H1 (cell line): ENCODE measurements around the gene XIAP. TPM values are rescaled to one million over a fixed set of nuclear protein-coding genes. Genes with fewer than 3 reads are reported as not detected.

Source experiments
- CTCF ChIA-PET: fragments of 300-600 bp; sonication (Branson Sonifier 250); formaldehyde crosslinking; loops from one replicate; lab custom pipeline; 2021; ENCODE audit not compliant: partially characterized antibody; lab: Charles Lee
- POLR2A ChIA-PET: fragments of 300-600 bp; sonication (Branson Sonifier 250); formaldehyde crosslinking; loops from one replicate; lab custom pipeline; 2021; ENCODE audit warnings: inconsistent platforms; ENCODE audit not compliant: partially characterized antibody; lab: Charles Lee
- DNase-seq, 2 experiments: peaks; one replicate each; pipeline versions ENCODE4 v3.0.0 to v3.0.0-alpha.2; 2010 to 2022; ENCODE audit warnings: low spot score in 2 of 2, low read depth in 1 of 2, mixed read lengths in 1 of 2
- FAIRE-seq: peaks from 2 replicates; lab custom pipeline; 2011; peaks lifted over from hg19 to GRCh38; lab: Jason Lieb, UNC
- H2AFZ ChIP-seq: 2 replicates; pipeline ENCODE4 v1.8.1; 2012; ENCODE audit warnings: low read length, inconsistent platforms
- H2AK5ac ChIP-seq: 2 replicates; pipeline ENCODE4 v1.6.1; 2013; ENCODE audit warnings: low read depth, low read length
- H2BK120ac ChIP-seq: replicated peaks from 2 replicates; pipeline ENCODE3; 2013; ENCODE audit warnings: low read depth, low read length, inconsistent platforms
- H2BK12ac ChIP-seq: 2 replicates; pipeline ENCODE4 v1.6.1; 2013; ENCODE audit warnings: low read depth, low read length
- H2BK15ac ChIP-seq: 2 replicates; pipeline ENCODE4 v1.6.1; 2013; ENCODE audit warnings: low read length
- H2BK20ac ChIP-seq: 2 replicates; pipeline ENCODE4 v1.6.1; 2013; ENCODE audit warnings: low read length
- H2BK5ac ChIP-seq: 2 replicates; pipeline ENCODE4 v1.6.1; 2013; ENCODE audit warnings: low read depth, low read length
- H3K14ac ChIP-seq: 2 replicates; pipeline ENCODE4 v1.6.1; 2013; ENCODE audit warnings: inconsistent platforms; ENCODE audit not compliant: insufficient read length
- H3K18ac ChIP-seq: 2 replicates; pipeline ENCODE4 v1.6.1; 2013; ENCODE audit warnings: low read length; ENCODE audit errors: extremely low read depth
- H3K23ac ChIP-seq: 2 replicates; pipeline ENCODE4 v1.6.1; 2013; ENCODE audit warnings: inconsistent platforms; ENCODE audit not compliant: insufficient read length
- H3K23me2 ChIP-seq: 2 replicates; pipeline ENCODE4 v1.6.1; 2013; ENCODE audit warnings: low read depth, low read length
- H3K27ac ChIP-seq: 2 replicates; pipeline ENCODE4 v1.6.1; 2011; ENCODE audit warnings: low read depth, low read length, inconsistent platforms
- H3K27me3 ChIP-seq, 4 experiments: replicated peaks in 1 of 4; 1 replicate in 1 of 4; 2 replicates in 3 of 4; pipeline versions ENCODE4 v1.6.1 to v1.8.1; 2011 to 2013; ENCODE audit warnings: low read length in 3 of 4, mild to moderate bottlenecking in 3 of 4, inconsistent platforms in 2 of 4, mixed read lengths in 2 of 4, moderate library complexity in 1 of 4; ENCODE audit not compliant: control insufficient read depth in 3 of 4, insufficient read depth in 3 of 4; ENCODE audit errors: extremely low read depth in 1 of 4
- H3K36me3 ChIP-seq, 4 experiments: 2 replicates each; pipeline versions ENCODE4 v1.6.1 to v1.8.1; 2011 to 2013; ENCODE audit warnings: mild to moderate bottlenecking in 4 of 4, low read length in 3 of 4, moderate library complexity in 2 of 4, control low read depth in 1 of 4, inconsistent platforms in 1 of 4; ENCODE audit not compliant: insufficient read depth in 4 of 4, control insufficient read depth in 2 of 4
- H3K4ac ChIP-seq: replicated peaks from 2 replicates; pipeline ENCODE3; 2013; ENCODE audit warnings: low read length, low read depth, mixed read lengths, inconsistent platforms; ENCODE audit not compliant: insufficient read length
- H3K4me1 ChIP-seq, 4 experiments: replicated peaks in 1 of 4; 1 replicate in 1 of 4; 2 replicates in 3 of 4; pipeline versions ENCODE4 v1.6.1 to v1.8.1; 2011 to 2013; ENCODE audit warnings: low read length in 3 of 4, inconsistent platforms in 2 of 4, mixed read lengths in 1 of 4; ENCODE audit not compliant: insufficient read depth in 4 of 4, control insufficient read depth in 3 of 4
- H3K4me2 ChIP-seq, 2 experiments: 2 replicates each; pipeline versions ENCODE4 v1.6.1 to v1.8.1; 2011 to 2013; ENCODE audit warnings: low read depth in 2 of 2, low read length in 2 of 2, control low read depth in 1 of 2, inconsistent platforms in 1 of 2, mild to moderate bottlenecking in 1 of 2; ENCODE audit not compliant: insufficient read depth in 1 of 2
- H3K4me3 ChIP-seq, 4 experiments: fragments of 200-600, 300-600 bp in 1 of 4; sonication (generic), shearing (Covaris generic), sonication (Bioruptor Twin) in 1 of 4; 2 replicates each; pipeline versions ENCODE4 v1.5.1 to v1.8.1; 2011 to 2016; ENCODE audit warnings: low read length in 4 of 4, low read depth in 3 of 4, control low read depth in 2 of 4, inconsistent platforms in 2 of 4, mild to moderate bottlenecking in 2 of 4, mixed read lengths in 1 of 4, moderate library complexity in 1 of 4; ENCODE audit not compliant: insufficient read depth in 2 of 4; ENCODE audit errors: extremely low read depth in 1 of 4
- H3K56ac ChIP-seq: replicated peaks from 2 replicates; pipeline ENCODE3; 2013; ENCODE audit warnings: low read depth, mild to moderate bottlenecking, mixed read lengths, low read length, inconsistent platforms; ENCODE audit not compliant: insufficient read length
- H3K79me1 ChIP-seq: 2 replicates; pipeline ENCODE4 v1.6.1; 2013; ENCODE audit warnings: low read depth, low read length, control low read depth
- H3K79me2 ChIP-seq, 2 experiments: 2 replicates each; pipeline versions ENCODE4 v1.6.1 to v1.8.1; 2012 to 2013; ENCODE audit warnings: low read length in 2 of 2, mild to moderate bottlenecking in 2 of 2, inconsistent platforms in 1 of 2; ENCODE audit not compliant: insufficient read depth in 2 of 2, control insufficient read depth in 1 of 2
- H3K9ac ChIP-seq, 4 experiments: replicated peaks in 1 of 4; 1 replicate in 1 of 4; 2 replicates in 3 of 4; pipeline versions ENCODE4 v1.6.1 to v1.8.1; 2011 to 2013; ENCODE audit warnings: low read depth in 3 of 4, low read length in 3 of 4, control low read depth in 2 of 4, mild to moderate bottlenecking in 2 of 4, moderate library complexity in 2 of 4, inconsistent platforms in 1 of 4; ENCODE audit errors: extremely low read depth in 1 of 4
- H3K9me3 ChIP-seq, 2 experiments: 2 replicates each; pipeline versions ENCODE4 v1.6.1 to v1.8.1; 2012 to 2013; ENCODE audit warnings: mild to moderate bottlenecking in 2 of 2, moderate library complexity in 2 of 2, control low read depth in 1 of 2, inconsistent platforms in 1 of 2, low read depth in 1 of 2, low read length in 1 of 2, mixed read lengths in 1 of 2; ENCODE audit not compliant: insufficient read depth in 2 of 2
- H4K20me1 ChIP-seq, 2 experiments: replicated peaks in 1 of 2; 2 replicates each; pipeline versions ENCODE3 to v1.8.1; 2011 to 2013; ENCODE audit warnings: inconsistent platforms in 2 of 2, low read length in 2 of 2, mild to moderate bottlenecking in 1 of 2; ENCODE audit not compliant: insufficient read depth in 2 of 2, control insufficient read depth in 1 of 2
- H4K5ac ChIP-seq: 2 replicates; pipeline ENCODE4 v1.6.1; 2013; ENCODE audit warnings: low read length, low read depth, mixed read lengths, inconsistent platforms; ENCODE audit not compliant: insufficient read length
- H4K8ac ChIP-seq: 2 replicates; pipeline ENCODE4 v1.8.0; 2013; ENCODE audit warnings: mild to moderate bottlenecking, moderate library complexity, low read length, inconsistent platforms; ENCODE audit not compliant: insufficient read depth; ENCODE audit errors: extremely low read depth
- H4K91ac ChIP-seq: replicated peaks from 2 replicates; pipeline ENCODE3; 2013; ENCODE audit warnings: low read length, mixed read lengths, inconsistent platforms; ENCODE audit not compliant: insufficient read length
- BACH1 ChIP-seq: IDR thresholded peaks from 2 replicates; pipeline ENCODE4 v1.6.1; 2012; ENCODE audit warnings: low read length, improper control_type of control experiment
- BCL11A ChIP-seq, 2 experiments: IDR thresholded peaks; one replicate each; pipeline ENCODE4 v1.6.1; 2011; ENCODE audit warnings: low read depth in 2 of 2, low read length in 2 of 2, mild to moderate bottlenecking in 2 of 2
- CHD2 ChIP-seq: IDR thresholded peaks from 2 replicates; pipeline ENCODE4 v1.6.1; 2012; ENCODE audit warnings: low read length, improper control_type of control experiment
- CREB1 ChIP-seq: IDR thresholded peaks from 2 replicates; pipeline ENCODE4 v1.6.1; 2012; ENCODE audit warnings: inconsistent platforms
- EZH2 ChIP-seq: fragments of 200-600 bp; sonication (generic); IDR thresholded peaks from 2 replicates; pipeline ENCODE4 v1.7.1; 2012; ENCODE audit warnings: low read depth, mild to moderate bottlenecking, moderate library complexity, low read length, inconsistent platforms; ENCODE audit not compliant: severe bottlenecking
- JUND ChIP-seq: IDR thresholded peaks from 2 replicates; pipeline ENCODE4 v1.6.1; 2011; ENCODE audit warnings: mild to moderate bottlenecking, improper control_type of control experiment, low read length
- POLR2A ChIP-seq, 2 experiments: IDR thresholded peaks; 1 replicate in 1 of 2; 2 replicates in 1 of 2; pipeline ENCODE4 v1.6.1; 2011; ENCODE audit warnings: low read depth in 2 of 2, low read length in 2 of 2, mild to moderate bottlenecking in 2 of 2; ENCODE audit errors: control extremely low read depth in 1 of 2
- RXRA ChIP-seq: IDR thresholded peaks from 2 replicates; pipeline ENCODE4 v1.6.1; 2011; ENCODE audit warnings: low read depth, mild to moderate bottlenecking, low read length, moderate library complexity; ENCODE audit not compliant: insufficient read depth
- SIRT6 ChIP-seq: IDR thresholded peaks from one replicate; pipeline ENCODE4 v1.7.1; 2012; ENCODE audit warnings: low read length, inconsistent platforms
- SIX5 ChIP-seq: IDR thresholded peaks from 2 replicates; pipeline ENCODE4 v1.6.1; 2011; ENCODE audit warnings: mild to moderate bottlenecking, low read depth, low read length
- SUZ12 ChIP-seq: fragments of 200-600 bp; sonication (generic); IDR thresholded peaks from 2 replicates; pipeline ENCODE4 v1.6.1; 2012; ENCODE audit warnings: mild to moderate bottlenecking, inconsistent platforms, low read length, moderate library complexity, mixed read lengths
- WGBS, 2 experiments: shearing (Covaris generic) in 1 of 2; methylation state at CpG; one replicate each; pipeline versions ENCODE4 v1.1.6 to v1.1.7; 2013 to 2015; ENCODE audit warnings: low lambda C conversion rate in 2 of 2, mixed read lengths in 2 of 2, inconsistent platforms in 1 of 2, low coverage in 1 of 2, missing lambda C conversion rate in 1 of 2; ENCODE audit not compliant: insufficient replicate concordance in 2 of 2, insufficient coverage in 1 of 2, insufficient read length in 1 of 2; ENCODE audit errors: extremely low coverage in 1 of 2, missing lambda C conversion rate in 1 of 2; 5-methylcytosine and 5-hydroxymethylcytosine counted together
- polyA plus RNA-seq, 7 experiments: library from polyadenylated mRNA; depleted of rRNA in 3 of 7; stranded (reverse) in 5 of 7; unstranded in 2 of 7; fragments of >200 nt in 5 of 7; fragments of 200-250 nt in 2 of 7; gene quantifications; 1 replicate in 5 of 7; 2 replicates in 1 of 7; 4 replicates in 1 of 7; pipeline versions ENCODE4 v1.2.1 to v1.2.3, GENCODE V29; 2011 to 2013; ENCODE audit warnings: missing spikeins in 2 of 7, mixed read lengths in 2 of 7
- total RNA-seq: library from RNA; stranded (reverse); fragmentation: NEBNext Ultra II Directional; extraction: Animal tissue kit (Norgen Biotek cat#: 25700); gene quantifications from 2 replicates; pipeline ENCODE4 v1.2.1, GENCODE V29; 2021

The XIAP gene
- total and polyA plus RNA-seq, 2 of the 8 experiments (the other 6 are each of a cell fraction or from before 2014, with no cell fraction given), result 5.9 to 44.7 TPM

GRCh38 chrX:123835661-123836371 lies 24.0 kb upstream of the XIAP start:
- no peaks in the 10 kb centered on the region for H3K9me3 ChIP-seq
- FAIRE-seq (no peak), DNase-seq (no peak)
- no peak overlapping the region for H3K14ac ChIP-seq
- no peak overlapping the region for H3K4ac ChIP-seq
- H4K8ac ChIP-seq, result no peak overlapping the region
- H3K36me3 ChIP-seq, result no peaks in the 10 kb centered on the region
- H2BK15ac ChIP-seq, result no peak overlapping the region
- H2AK5ac ChIP-seq, result no peak overlapping the region
- no peak overlapping the region for H2BK120ac ChIP-seq
- H3K56ac ChIP-seq, result no peak overlapping the region
- H3K4me2 ChIP-seq, result no peak overlapping the region
- H2BK5ac ChIP-seq, result no peak overlapping the region
- no peaks in the 10 kb centered on the region for H3K79me1 ChIP-seq
- H2BK12ac ChIP-seq, result no peak overlapping the region
- TF ChIP-seq CHD2 (no peak), SIX5 (no peak), JUND (no peak), SUZ12 (no peak), CREB1 (no peak), BCL11A (IDR thresholded peaks at IDR 0.05; ENCODE audit: low read depth in 2 of 2, low read length in 2 of 2) (no peak), EZH2 (no peak), RXRA (no peak), SIRT6 (no peak), POLR2A (IDR thresholded peaks at IDR 0.05; ENCODE audit: control extremely low read depth in 1 of 2, low read depth in 2 of 2, low read length in 2 of 2) (no peak), BACH1 (no peak)
- no peak overlapping the region for H3K18ac ChIP-seq
- H3K9ac ChIP-seq, result no peak overlapping the region
- H4K20me1 ChIP-seq, result no peaks in the 10 kb centered on the region
- H3K27ac ChIP-seq, result no peak overlapping the region
- H3K79me2 ChIP-seq, result no peaks in the 10 kb centered on the region
- no peaks in the 10 kb centered on the region for H3K4me1 ChIP-seq
- no peak overlapping the region for H3K4me3 ChIP-seq
- no peak overlapping the region for H4K91ac ChIP-seq
- no peaks in the 10 kb centered on the region for H3K23me2 ChIP-seq
- WGBS, 2 experiments, result 100% methylated on average over 6 of the region's 6 CpGs; no CpG with 5 or more reads in 1 of the 2 experiments
- H4K5ac ChIP-seq, result no peak overlapping the region
- ChIA-PET CTCF (interaction anchor here (0.5 to 2.0 kb wide), 5 partner anchors 9 to 220 kb away, joined by 3 to 5 read pairs (median 4); no protein-coding TSS in a partner anchor), POLR2A (no interaction called here)
- H2AFZ ChIP-seq, result no peak overlapping the region
- no peak overlapping the region for H2BK20ac ChIP-seq
- no peaks in the 10 kb centered on the region for H3K27me3 ChIP-seq
- no peak overlapping the region for H3K23ac ChIP-seq
